Activated CD8-positive, alpha-beta T cell treated with anti-CD3 and anti-CD28 coated beads for 36 hours (primary cell): Measurements from ENCODE around the gene HAUS2. TPM values are rescaled to one million over a fixed set of nuclear protein-coding genes. Genes with fewer than 3 reads are reported as not detected.
"Not testable (repeated sequence)": the region's sequence is repeated elsewhere in the genome, so short reads cannot be mapped to it uniquely, and the experiment has no call there.

Source experiments
- ATAC-seq: fragments of 200-7000 bp; cut with Tn5 transposase; one replicate; pipeline ENCODE4 v1.10.0; 2021; ENCODE audit warnings: mild to moderate bottlenecking, moderate library complexity
- CTCF ChIA-PET: fragments of 350-600 bp; sonication (Branson Sonifier 250); formaldehyde crosslinking; loops from one replicate; lab custom pipeline; 2021; ENCODE audit warnings: antibody characterized with exemption; lab: Charles Lee
- POLR2A ChIA-PET: fragments of 350-600 bp; sonication (Branson Sonifier 250); formaldehyde crosslinking; loops from one replicate; lab custom pipeline; 2021; ENCODE audit warnings: antibody characterized with exemption; lab: Charles Lee
- DNase-seq: peaks from one replicate; pipeline ENCODE4 v3.0.0-alpha.2; 2020
- H3K27ac Mint-ChIP-seq: one replicate; pipeline ENCODE4 v1.8.0; 2021; ENCODE audit warnings: mild to moderate bottlenecking, mixed read lengths
- H3K27me3 Mint-ChIP-seq: one replicate; pipeline ENCODE4 v1.8.0; 2021; ENCODE audit warnings: mixed read lengths
- H3K36me3 Mint-ChIP-seq: one replicate; pipeline ENCODE4 v1.8.0; 2021; ENCODE audit warnings: low read depth, mixed read lengths
- H3K4me1 Mint-ChIP-seq: one replicate; pipeline ENCODE4 v1.8.0; 2021; ENCODE audit warnings: low read depth, mixed read lengths
- H3K4me3 Mint-ChIP-seq: one replicate; pipeline ENCODE4 v1.8.0; 2021; ENCODE audit warnings: mild to moderate bottlenecking, moderate library complexity, mixed read lengths
- H3K9me3 Mint-ChIP-seq: one replicate; pipeline ENCODE4 v1.8.0; 2021; ENCODE audit warnings: mixed read lengths
- intact Hi-C: fragments of 100-400 bp; cut with micrococcal nuclease; formaldehyde crosslinking; loops from one replicate; pipeline ENCODE4 v1.10.0; 2022
- total RNA-seq, 2 experiments: library from RNA; stranded (reverse); gene quantifications; one replicate each; pipeline ENCODE4 v1.2.3, GENCODE V29; 2021
- TF ChIP-seq, protein P1 (sequence below): fragments of 200-600 bp; IDR thresholded peaks from one replicate; pipeline ENCODE4 v1.8.0; 2022; ENCODE audit warnings: antibody characterized with exemption, mild to moderate bottlenecking

The HAUS2 gene
- total RNA-seq, 2 experiments from 2014 or later, result 45.3 to 48.8 TPM

DNA sequence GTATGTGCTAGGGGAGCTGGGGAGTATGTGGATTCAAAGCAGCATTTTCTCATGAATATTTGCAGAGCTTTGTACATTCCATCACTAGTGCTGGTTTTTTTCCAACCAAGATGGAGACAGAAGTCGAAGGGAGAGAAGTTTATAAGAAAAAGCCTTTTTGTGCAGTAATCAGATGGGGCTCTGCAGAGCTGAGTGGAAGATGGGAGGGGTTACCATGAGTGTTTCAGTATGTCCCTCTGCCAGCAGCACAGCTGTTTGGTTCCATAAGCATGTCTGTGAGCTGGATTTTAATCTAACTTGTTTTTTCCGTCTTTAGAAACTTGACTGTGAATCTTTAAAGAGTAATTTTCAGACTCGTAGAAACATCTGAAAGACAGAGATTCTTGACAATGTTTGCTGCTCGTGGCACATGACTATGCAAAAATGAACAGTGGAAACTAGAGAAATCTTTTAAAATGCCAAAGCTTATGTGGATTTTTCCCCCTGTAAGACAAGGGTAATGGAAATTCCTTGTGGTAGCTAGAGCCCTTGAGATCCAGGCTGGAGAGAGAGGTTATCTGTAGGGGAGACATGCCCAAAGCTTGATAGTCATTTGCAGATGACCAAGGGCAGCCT is 47.1 kb downstream of the HAUS2 start:
- H3K27ac Mint-ChIP-seq, result no peak overlapping the region
- no peaks in the 10 kb centered on the region for H3K9me3 Mint-ChIP-seq
- no peak overlapping the region for H3K4me3 Mint-ChIP-seq
- intact Hi-C loops, result no loop called here
- TF ChIP-seq, protein P1, sequence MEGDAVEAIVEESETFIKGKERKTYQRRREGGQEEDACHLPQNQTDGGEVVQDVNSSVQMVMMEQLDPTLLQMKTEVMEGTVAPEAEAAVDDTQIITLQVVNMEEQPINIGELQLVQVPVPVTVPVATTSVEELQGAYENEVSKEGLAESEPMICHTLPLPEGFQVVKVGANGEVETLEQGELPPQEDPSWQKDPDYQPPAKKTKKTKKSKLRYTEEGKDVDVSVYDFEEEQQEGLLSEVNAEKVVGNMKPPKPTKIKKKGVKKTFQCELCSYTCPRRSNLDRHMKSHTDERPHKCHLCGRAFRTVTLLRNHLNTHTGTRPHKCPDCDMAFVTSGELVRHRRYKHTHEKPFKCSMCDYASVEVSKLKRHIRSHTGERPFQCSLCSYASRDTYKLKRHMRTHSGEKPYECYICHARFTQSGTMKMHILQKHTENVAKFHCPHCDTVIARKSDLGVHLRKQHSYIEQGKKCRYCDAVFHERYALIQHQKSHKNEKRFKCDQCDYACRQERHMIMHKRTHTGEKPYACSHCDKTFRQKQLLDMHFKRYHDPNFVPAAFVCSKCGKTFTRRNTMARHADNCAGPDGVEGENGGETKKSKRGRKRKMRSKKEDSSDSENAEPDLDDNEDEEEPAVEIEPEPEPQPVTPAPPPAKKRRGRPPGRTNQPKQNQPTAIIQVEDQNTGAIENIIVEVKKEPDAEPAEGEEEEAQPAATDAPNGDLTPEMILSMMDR, result no peak
- POLR2A ChIA-PET, result interaction anchor here (0.8 kb wide), 1 partner anchor 11 kb away, joined by 4 read pairs; no protein-coding TSS in a partner anchor
- DNase-seq, result no peak
- peaks cover 9% of the 10 kb centered on the region for H3K36me3 Mint-ChIP-seq
- no peaks in the 10 kb centered on the region for H3K27me3 Mint-ChIP-seq
- CTCF ChIA-PET, result interaction anchor here (1.4 to 2.3 kb wide), 3 partner anchors 9 to 55 kb away, joined by 3 to 6 read pairs (median 4); no protein-coding TSS in a partner anchor
- H3K4me1 Mint-ChIP-seq, result no peaks in the 10 kb centered on the region
- ATAC-seq, result no peak

DNA sequence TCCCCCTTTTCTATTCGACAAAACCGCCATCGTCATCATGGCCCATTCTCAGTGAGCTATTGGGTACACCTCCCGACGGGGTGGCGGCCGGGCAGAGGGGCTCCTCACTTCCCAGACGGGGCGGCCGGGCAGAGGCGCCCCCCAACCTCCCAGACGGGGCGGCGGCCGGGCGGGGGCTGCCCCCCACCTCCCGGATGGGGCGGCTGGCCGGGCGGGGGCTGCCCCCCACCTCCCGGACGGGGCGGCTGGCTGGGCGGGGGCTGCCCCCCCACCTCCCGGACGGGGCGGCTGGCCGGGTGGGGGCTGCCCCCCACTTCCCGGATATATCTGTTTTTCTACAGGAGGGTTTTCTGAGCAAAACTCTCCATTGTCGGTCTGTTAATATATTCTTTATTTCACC is 52.7 kb downstream of the HAUS2 start:
- not testable (repeated sequence) for H3K4me3 Mint-ChIP-seq, H3K27ac Mint-ChIP-seq

DNA sequence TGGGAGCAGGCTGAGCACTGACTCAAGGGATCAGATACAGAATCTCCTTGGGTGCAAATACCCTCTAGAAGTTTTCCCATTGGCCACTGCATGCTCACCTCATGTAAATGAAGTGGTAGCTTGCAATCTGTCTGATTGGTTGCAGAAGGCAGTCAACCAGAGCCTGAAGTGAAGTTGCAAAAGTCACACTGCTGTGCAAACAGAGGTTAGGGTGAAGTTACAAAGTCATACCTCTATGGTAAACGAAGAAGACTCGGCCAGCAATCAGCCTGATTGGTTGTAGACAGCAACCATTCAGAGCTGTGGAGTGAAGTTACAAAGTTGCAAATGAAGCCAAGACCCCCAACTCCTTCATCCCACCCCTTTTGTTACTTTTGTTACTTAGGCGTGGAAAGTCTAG is 53.9 kb downstream of the HAUS2 start:
- intact Hi-C loops, result no loop called here
- no peak overlapping the region for H3K27ac Mint-ChIP-seq
- CTCF ChIA-PET, result interaction anchor here (1.1 kb wide), 1 partner anchor 9 kb away, joined by 3 read pairs; no protein-coding TSS in a partner anchor
- no peaks in the 10 kb centered on the region for H3K9me3 Mint-ChIP-seq
- H3K4me3 Mint-ChIP-seq, result no peak overlapping the region
- DNase-seq (no peak), ATAC-seq (no peak)
- H3K36me3 Mint-ChIP-seq, result peaks cover 9% of the 10 kb centered on the region
- H3K4me1 Mint-ChIP-seq, result peaks cover 34% of the 10 kb centered on the region
- POLR2A ChIA-PET, result no interaction called here
- H3K27me3 Mint-ChIP-seq, result no peaks in the 10 kb centered on the region
- TF ChIP-seq, protein P1, result no peak

More for the DNA sequence above, 52.7 kb downstream of the HAUS2 start:
- H3K36me3 Mint-ChIP-seq, DNase-seq, intact Hi-C loops, H3K27me3 Mint-ChIP-seq, H3K9me3 Mint-ChIP-seq, CTCF ChIA-PET, ATAC-seq, POLR2A ChIA-PET: not testable (repeated sequence)
- peaks cover 30% of the 10 kb centered on the region for H3K4me1 Mint-ChIP-seq

DNA sequence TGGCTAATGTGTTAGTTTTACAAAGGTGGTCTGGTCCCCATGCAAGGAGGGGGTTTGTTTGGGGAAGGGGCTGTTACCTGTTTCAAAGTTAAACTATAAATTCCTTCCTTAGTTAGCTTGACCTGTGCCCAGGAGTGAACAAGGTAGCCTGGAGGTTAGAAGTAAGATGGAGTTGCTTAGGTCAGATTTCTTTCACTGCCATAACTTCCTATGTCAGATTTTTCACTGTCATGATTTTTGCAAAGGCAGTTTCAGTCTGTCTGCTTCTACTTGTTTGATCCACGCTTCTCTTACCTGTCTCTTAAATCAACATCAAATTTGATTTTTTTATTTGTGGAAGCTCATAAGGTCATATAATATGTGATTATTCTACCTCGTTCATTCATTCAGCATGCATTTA is 55.3 kb downstream of the HAUS2 start:
- H3K9me3 Mint-ChIP-seq, result no peaks in the 10 kb centered on the region
- ChIA-PET POLR2A (no interaction called here), CTCF (no interaction called here)
- H3K27ac Mint-ChIP-seq, result peak overlapping the region; percentile 60
- no peak overlapping the region for H3K4me3 Mint-ChIP-seq
- no peaks in the 10 kb centered on the region for H3K27me3 Mint-ChIP-seq
- ATAC-seq, result no peak
- intact Hi-C loops, result no loop called here
- H3K36me3 Mint-ChIP-seq, result peaks cover 9% of the 10 kb centered on the region
- TF ChIP-seq, protein P1, result no peak
- H3K4me1 Mint-ChIP-seq, result peaks cover 49% of the 10 kb centered on the region
- no peak for DNase-seq

DNA sequence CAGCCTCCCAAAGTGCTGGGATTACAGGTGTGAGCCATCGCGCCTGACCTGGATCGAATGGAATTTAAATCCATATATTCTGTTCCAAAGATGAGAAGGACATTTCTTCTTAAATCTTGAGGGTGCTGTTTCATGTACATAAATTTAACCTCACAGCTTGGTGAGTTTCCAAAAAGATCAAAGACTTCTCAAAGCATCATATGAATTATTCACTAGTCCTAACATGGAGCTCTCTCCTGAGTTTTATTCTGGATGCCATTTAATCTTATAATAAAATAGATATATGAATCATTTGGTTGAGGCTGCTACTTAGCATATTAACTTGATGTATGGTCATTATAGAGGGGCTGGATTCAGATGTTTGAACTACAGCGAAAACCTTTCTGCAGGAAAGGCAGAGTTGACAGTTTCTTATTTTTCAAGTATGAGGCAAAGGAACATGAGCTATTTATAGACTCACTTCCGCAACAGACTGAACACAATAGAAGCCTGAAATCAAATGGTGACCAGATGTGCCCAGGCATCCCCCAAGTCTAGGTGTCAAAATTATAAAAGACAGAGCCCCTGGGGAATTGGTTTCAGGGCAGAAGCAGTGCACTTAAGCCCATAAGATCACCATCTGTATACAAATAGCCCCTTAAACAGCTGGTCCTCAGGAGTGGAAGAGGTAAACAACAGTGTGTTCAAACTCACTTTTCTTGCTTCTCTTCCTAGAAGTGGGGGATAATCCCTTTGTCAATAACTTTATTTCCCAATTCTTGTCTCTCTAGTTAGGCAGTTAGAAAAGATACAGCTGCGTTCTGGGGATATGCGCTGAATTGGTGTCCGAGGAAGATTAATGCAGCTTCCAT is 56.5 kb downstream of the HAUS2 start:
- TF ChIP-seq, protein P1, result no peak
- H3K36me3 Mint-ChIP-seq, result peaks cover 5% of the 10 kb centered on the region
- ChIA-PET CTCF (interaction anchor here (0.9 to 1.2 kb wide), 3 partner anchors 9 to 321 kb away, joined by 3 read pairs; no protein-coding TSS in a partner anchor), POLR2A (interaction anchor here (1.5 to 1.6 kb wide), 3 partner anchors 23 to 52 kb away, joined by 4 read pairs; partner anchors contain the start of gene STARD9)
- H3K27ac Mint-ChIP-seq, result peak overlapping the region; percentile 83
- no peak overlapping the region for H3K4me3 Mint-ChIP-seq
- peaks cover 51% of the 10 kb centered on the region for H3K4me1 Mint-ChIP-seq
- no peaks in the 10 kb centered on the region for H3K9me3 Mint-ChIP-seq
- no peaks in the 10 kb centered on the region for H3K27me3 Mint-ChIP-seq
- ATAC-seq (peak; percentile 19), DNase-seq (peak; percentile 24)
- intact Hi-C loops, result no loop called here
